HEK293 (cell line): Measurements from ENCODE around the gene RGS7.
A peak's percentile ranks its signal among the peaks of the same experiment; 100 is the strongest.

Experiments used
- CTCF ChIA-PET: fragments of 350-600 bp; formaldehyde crosslinking; extraction: SDS; loops from one replicate; lab custom pipeline; 2021; ENCODE audit warnings: antibody characterized with exemption; lab: Yijun Ruan, JAX
- POLR2A ChIA-PET: fragments of 300-600 bp; formaldehyde crosslinking; extraction: SDS; loops from one replicate; lab custom pipeline; 2020; ENCODE audit warnings: antibody characterized with exemption, inconsistent platforms; lab: Yijun Ruan, JAX
- H3K27ac ChIP-seq: fragments of 200-500 bp; sonication (Bioruptor generic); 2 replicates; pipeline ENCODE4 v1.5.1; 2014; ENCODE audit warnings: low read depth, low read length, control low read depth, inconsistent platforms; ENCODE audit errors: extremely low read depth
- H3K36me3 ChIP-seq, 2 experiments: fragments of 200-500 bp in 1 of 2; sonication (Bioruptor generic) in 1 of 2; 1 replicate in 1 of 2; 2 replicates in 1 of 2; pipeline ENCODE4 v1.5.1; 2014 to 2017; ENCODE audit warnings: inconsistent platforms in 2 of 2, low read length in 2 of 2; ENCODE audit not compliant: control insufficient read depth in 2 of 2, insufficient read depth in 1 of 2
- H3K4me1 ChIP-seq: fragments of 200-500 bp; sonication (Bioruptor generic); 2 replicates; pipeline ENCODE4 v1.5.1; 2014; ENCODE audit warnings: mild to moderate bottlenecking, low read length, inconsistent platforms; ENCODE audit not compliant: control insufficient read depth, insufficient read depth
- H3K4me3 ChIP-seq: 2 replicates; pipeline ENCODE4 v1.5.1; 2011; ENCODE audit warnings: low read depth, mild to moderate bottlenecking, control low read depth, low read length, moderate library complexity
- H3K9me3 ChIP-seq: fragments of 200-500 bp; sonication (Bioruptor generic); 2 replicates; pipeline ENCODE4 v1.5.1; 2014; ENCODE audit warnings: low read depth, low read length, inconsistent platforms; ENCODE audit not compliant: control insufficient read depth, insufficient read depth
- EGR2 ChIP-seq: fragments of 450-650 bp; formaldehyde crosslinking; IDR thresholded peaks from 2 replicates; pipeline ENCODE4 v1.5.1; 2016; ENCODE audit warnings: low read depth, missing biosample characterization, missing genetic modification characterization
- GLI4 ChIP-seq: fragments of 450-650 bp; formaldehyde crosslinking; IDR thresholded peaks from 2 replicates; pipeline ENCODE4 v1.5.1; 2016; ENCODE audit warnings: missing biosample characterization, missing genetic modification characterization
- INSM2 ChIP-seq: fragments of 450-650 bp; formaldehyde crosslinking; IDR thresholded peaks from 2 replicates; pipeline ENCODE4 v1.5.1; 2016; ENCODE audit warnings: missing biosample characterization, missing genetic modification characterization
- SP2 ChIP-seq: fragments of 450-650 bp; formaldehyde crosslinking; IDR thresholded peaks from 2 replicates; pipeline ENCODE4 v1.5.1; 2016; ENCODE audit warnings: missing biosample characterization, missing genetic modification characterization
- ZBTB48 ChIP-seq: fragments of 450-650 bp; formaldehyde crosslinking; IDR thresholded peaks from 2 replicates; pipeline ENCODE4 v1.5.1; 2016; ENCODE audit warnings: missing biosample characterization, missing genetic modification characterization
- ZBTB6 ChIP-seq: fragments of 450-650 bp; formaldehyde crosslinking; IDR thresholded peaks from 2 replicates; pipeline ENCODE4 v1.5.1; 2017; ENCODE audit warnings: missing biosample characterization, missing genetic modification characterization
- ZFHX2 ChIP-seq: fragments of 450-650 bp; formaldehyde crosslinking; conservative IDR thresholded peaks from 2 replicates; pipeline ENCODE4 v1.5.1; 2016; ENCODE audit warnings: missing biosample characterization, missing genetic modification characterization
- ZNF184 ChIP-seq: fragments of 450-650 bp; IDR thresholded peaks from 2 replicates; pipeline ENCODE4 v1.5.1; 2018; ENCODE audit warnings: missing biosample characterization, mild to moderate bottlenecking, missing genetic modification characterization
- ZNF214 ChIP-seq: fragments of 450-650 bp; formaldehyde crosslinking; IDR thresholded peaks from 2 replicates; pipeline ENCODE4 v1.5.1; 2017; ENCODE audit warnings: missing biosample characterization, mild to moderate bottlenecking, missing genetic modification characterization, borderline replicate concordance
- ZNF248 ChIP-seq: fragments of 450-650 bp; formaldehyde crosslinking; IDR thresholded peaks from 2 replicates; pipeline ENCODE4 v1.5.1; 2017; ENCODE audit warnings: missing biosample characterization, missing genetic modification characterization
- ZNF530 ChIP-seq: fragments of 450-650 bp; formaldehyde crosslinking; IDR thresholded peaks from 2 replicates; pipeline ENCODE4 v1.5.1; 2016; ENCODE audit warnings: low read depth, missing biosample characterization, missing genetic modification characterization
- ZNF548 ChIP-seq: fragments of 450-650 bp; formaldehyde crosslinking; IDR thresholded peaks from 2 replicates; pipeline ENCODE4 v1.5.1; 2016; ENCODE audit warnings: missing biosample characterization, missing genetic modification characterization
- ZNF624 ChIP-seq: fragments of 450-650 bp; formaldehyde crosslinking; IDR thresholded peaks from 2 replicates; pipeline ENCODE4 v1.5.1; 2017; ENCODE audit warnings: missing biosample characterization, missing genetic modification characterization
- ZNF629 ChIP-seq: fragments of 450-650 bp; formaldehyde crosslinking; IDR thresholded peaks from 2 replicates; pipeline ENCODE4 v1.5.1; 2017; ENCODE audit warnings: missing biosample characterization, missing genetic modification characterization
- ZNF785 ChIP-seq: fragments of 450-650 bp; formaldehyde crosslinking; IDR thresholded peaks from 2 replicates; pipeline ENCODE4 v1.5.1; 2016; ENCODE audit warnings: missing biosample characterization, missing genetic modification characterization
- TF ChIP-seq, protein P1 (sequence below): fragments of 450-650 bp; formaldehyde crosslinking; IDR thresholded peaks from 2 replicates; pipeline ENCODE4 v1.5.1; 2016; ENCODE audit warnings: missing biosample characterization, missing genetic modification characterization
- TF ChIP-seq, protein P2 (sequence below): fragments of 450-650 bp; formaldehyde crosslinking; IDR thresholded peaks from 2 replicates; pipeline ENCODE4 v1.5.1; 2016; ENCODE audit warnings: missing biosample characterization, missing genetic modification characterization, borderline replicate concordance

The RGS7 gene

DNA sequence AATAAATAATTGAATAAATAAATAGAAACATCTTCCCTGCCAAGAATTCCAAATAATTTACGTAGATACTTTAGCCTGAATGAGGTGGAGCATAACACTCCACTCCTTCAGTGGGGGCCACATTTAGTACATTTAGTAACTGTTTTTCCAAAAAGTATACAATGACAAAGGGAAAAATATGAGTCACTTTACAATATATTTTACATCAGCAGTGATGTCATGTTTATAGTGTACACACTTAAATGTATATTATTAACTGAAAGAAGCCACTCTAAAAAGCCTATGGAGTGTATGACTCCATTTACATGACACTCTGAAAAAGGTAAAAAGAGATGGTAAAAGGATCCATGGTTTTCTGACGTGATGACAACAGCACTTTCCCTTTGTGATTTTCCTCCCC, 400.6 kb downstream of the RGS7 start (continued):
- TF ChIP-seq GLI4 (tag by site-specific recombination) (no peak), ZNF629 (tag by site-specific recombination) (peak; percentile 59), ZBTB48 (no peak)

DNA sequence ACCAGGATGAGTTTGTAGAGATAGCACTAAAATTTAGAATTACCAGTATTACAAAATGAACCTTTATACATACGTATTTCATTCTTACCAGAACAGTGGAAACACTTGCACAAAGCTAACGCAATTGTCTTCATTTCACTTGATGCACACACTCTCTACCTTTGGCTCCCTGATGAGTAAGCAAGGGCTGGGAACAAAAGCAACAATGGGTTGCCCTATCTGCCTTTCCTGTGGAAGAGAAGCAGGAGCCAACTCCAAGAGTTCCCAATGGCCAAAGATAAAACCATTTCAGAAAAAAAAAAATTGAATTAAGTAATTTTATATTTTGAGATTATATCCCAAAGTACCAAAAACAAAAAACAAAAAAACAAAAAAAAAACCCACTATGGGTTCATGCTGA, 401.0 kb downstream of the RGS7 start:
- ChIA-PET CTCF (no interaction called here), POLR2A (no interaction called here)
- no peaks in the 10 kb centered on the region for H3K4me1 ChIP-seq
- H3K9me3 ChIP-seq = no peaks in the 10 kb centered on the region
- TF ChIP-seq ZNF624 (tag by site-specific recombination) = no peak
- TF ChIP-seq INSM2 (tag by site-specific recombination) = no peak
- TF ChIP-seq, protein P1, sequence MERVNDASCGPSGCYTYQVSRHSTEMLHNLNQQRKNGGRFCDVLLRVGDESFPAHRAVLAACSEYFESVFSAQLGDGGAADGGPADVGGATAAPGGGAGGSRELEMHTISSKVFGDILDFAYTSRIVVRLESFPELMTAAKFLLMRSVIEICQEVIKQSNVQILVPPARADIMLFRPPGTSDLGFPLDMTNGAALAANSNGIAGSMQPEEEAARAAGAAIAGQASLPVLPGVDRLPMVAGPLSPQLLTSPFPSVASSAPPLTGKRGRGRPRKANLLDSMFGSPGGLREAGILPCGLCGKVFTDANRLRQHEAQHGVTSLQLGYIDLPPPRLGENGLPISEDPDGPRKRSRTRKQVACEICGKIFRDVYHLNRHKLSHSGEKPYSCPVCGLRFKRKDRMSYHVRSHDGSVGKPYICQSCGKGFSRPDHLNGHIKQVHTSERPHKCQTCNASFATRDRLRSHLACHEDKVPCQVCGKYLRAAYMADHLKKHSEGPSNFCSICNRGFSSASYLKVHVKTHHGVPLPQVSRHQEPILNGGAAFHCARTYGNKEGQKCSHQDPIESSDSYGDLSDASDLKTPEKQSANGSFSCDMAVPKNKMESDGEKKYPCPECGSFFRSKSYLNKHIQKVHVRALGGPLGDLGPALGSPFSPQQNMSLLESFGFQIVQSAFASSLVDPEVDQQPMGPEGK = no peak
- TF ChIP-seq ZNF214 = no peak
- no peak for TF ChIP-seq ZNF548 (tag by site-specific recombination)
- TF ChIP-seq ZNF785 (tag by site-specific recombination) = no peak
- TF ChIP-seq ZBTB48 = no peak
- TF ChIP-seq ZNF184 (tag by site-specific recombination) = no peak
- TF ChIP-seq SP2 (tag by site-specific recombination) = no peak
- no peak for TF ChIP-seq ZNF530 (tag by site-specific recombination)
- TF ChIP-seq, protein P2, sequence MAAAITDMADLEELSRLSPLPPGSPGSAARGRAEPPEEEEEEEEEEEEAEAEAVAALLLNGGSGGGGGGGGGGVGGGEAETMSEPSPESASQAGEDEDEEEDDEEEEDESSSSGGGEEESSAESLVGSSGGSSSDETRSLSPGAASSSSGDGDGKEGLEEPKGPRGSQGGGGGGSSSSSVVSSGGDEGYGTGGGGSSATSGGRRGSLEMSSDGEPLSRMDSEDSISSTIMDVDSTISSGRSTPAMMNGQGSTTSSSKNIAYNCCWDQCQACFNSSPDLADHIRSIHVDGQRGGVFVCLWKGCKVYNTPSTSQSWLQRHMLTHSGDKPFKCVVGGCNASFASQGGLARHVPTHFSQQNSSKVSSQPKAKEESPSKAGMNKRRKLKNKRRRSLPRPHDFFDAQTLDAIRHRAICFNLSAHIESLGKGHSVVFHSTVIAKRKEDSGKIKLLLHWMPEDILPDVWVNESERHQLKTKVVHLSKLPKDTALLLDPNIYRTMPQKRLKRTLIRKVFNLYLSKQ (tag by site-specific recombination) = no peak
- H3K36me3 ChIP-seq = no peaks in the 10 kb centered on the region
- no peak overlapping the region for H3K27ac ChIP-seq
- no peak overlapping the region for H3K4me3 ChIP-seq

DNA sequence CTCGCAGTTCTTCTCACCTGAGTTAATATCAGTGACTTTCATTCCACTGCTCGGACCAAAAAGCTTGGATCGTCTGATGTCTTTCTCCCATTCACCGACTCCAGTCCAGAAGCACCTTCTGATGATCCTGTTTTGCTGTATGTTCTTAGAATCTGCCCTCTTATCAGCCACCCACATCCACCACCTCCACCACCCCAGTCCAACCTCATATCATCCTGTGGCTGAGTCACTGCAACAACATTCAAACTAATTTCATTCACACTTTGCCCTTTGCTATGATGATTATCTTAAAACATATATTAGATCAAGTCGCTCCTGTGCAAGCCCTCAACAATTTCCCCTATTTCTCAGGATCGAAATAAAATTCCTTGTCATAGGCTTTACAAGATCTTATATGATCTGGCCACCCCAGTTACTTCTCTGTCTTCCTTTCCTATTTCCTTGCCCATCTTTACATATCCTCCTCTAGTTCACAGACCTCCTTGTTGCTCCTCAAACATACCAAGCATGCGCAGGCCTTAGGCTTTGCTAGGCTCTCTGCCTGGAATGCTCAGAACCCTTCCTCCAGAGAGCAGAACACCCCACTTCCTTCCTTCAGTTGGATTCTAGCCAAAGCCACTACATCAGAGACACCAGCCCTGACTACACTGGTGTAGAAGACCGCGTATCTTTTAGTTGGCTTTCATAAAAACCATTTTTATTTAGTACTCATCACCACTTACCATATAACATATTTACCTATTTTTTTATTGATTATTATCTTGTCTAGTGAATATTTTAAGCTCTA, 409.4 kb downstream of the RGS7 start:
- no peak overlapping the region for H3K27ac ChIP-seq
- H3K9me3 ChIP-seq = no peaks in the 10 kb centered on the region
- TF ChIP-seq ZFHX2 (tag by site-specific recombination) (peak; percentile 49), ZBTB6 (tag by site-specific recombination) (no peak), ZNF248 (no peak), EGR2 (tag by site-specific recombination) (peak; percentile 79)
- TF ChIP-seq, all 188 proteins: peak for 2
- Histone ChIP-seq H3K4me1 (no peaks in the 10 kb centered on the region), H3K4me3 (no peak overlapping the region), H3K36me3 (no peaks in the 10 kb centered on the region)
- ChIA-PET POLR2A (no interaction called here), CTCF (interaction anchor here (0.5 to 3.6 kb wide), 22 partner anchors 10 to 933 kb away, joined by 3 to 26 read pairs (median 4); no protein-coding TSS in a partner anchor)
